A172 (cell line): Measurements from ENCODE around the gene MGAT4B. TPM values are rescaled to one million over a fixed set of nuclear protein-coding genes. Genes with fewer than 3 reads are reported as not detected.

Source experiments
- DNase-seq: peaks from one replicate; pipeline ENCODE4 v3.0.0-alpha.2; 2015; ENCODE audit warnings: low spot score
- total RNA-seq: library from RNA; depleted of rRNA; stranded (reverse); fragments of >200 nt; shearing (Covaris generic); gene quantifications from 2 replicates; pipeline ENCODE4 v1.2.3, GENCODE V29; 2014

Gene MGAT4B
- total RNA-seq, 1 experiment from 2014 or later: 377 TPM

GRCh38 chr5:179812135-179812825, 5.6 kb upstream of the MGAT4B start:
- DNase-seq: no peak

- DNase-seq: no peak
Measured at GRCh38 chr5:179805529-179806249, 977 bp downstream of the MGAT4B start.

GRCh38 chr5:179805070-179805528, 1.6 kb downstream of the MGAT4B start:
- no peak for DNase-seq

GRCh38 chr5:179804555-179804947, 2.1 kb downstream of the MGAT4B start:
- no peak for DNase-seq

- peak; percentile 61 for DNase-seq
Measured at GRCh38 chr5:179803651-179804554, 2.8 kb downstream of the MGAT4B start.

GRCh38 chr5:179802950-179803562, 3.6 kb downstream of the MGAT4B start:
- DNase-seq: no peak

GRCh38 chr5:179802207-179802883, 4.3 kb downstream of the MGAT4B start:
- DNase-seq: peak; percentile 62

GRCh38 chr5:179801304-179802206, 5.1 kb downstream of the MGAT4B start:
- no peak for DNase-seq

- DNase-seq: no peak
Measured at GRCh38 chr5:179800696-179801201, 5.9 kb downstream of the MGAT4B start.

GRCh38 chr5:179800071-179800695, 6.5 kb downstream of the MGAT4B start:
- DNase-seq: no peak

GRCh38 chr5:179799644-179799973, 7.1 kb downstream of the MGAT4B start:
- no peak for DNase-seq

GRCh38 chr5:179798771-179799643, 7.7 kb downstream of the MGAT4B start:
- no peak for DNase-seq

GRCh38 chr5:179798144-179798770, 8.4 kb downstream of the MGAT4B start:
- DNase-seq: no peak

GRCh38 chr5:179797741-179798140, 8.9 kb downstream of the MGAT4B start:
- no peak for DNase-seq

- DNase-seq: no peak
Measured at GRCh38 chr5:179796877-179797608, 9.6 kb downstream of the MGAT4B start.

GRCh38 chr5:179795863-179796833, 10.5 kb downstream of the MGAT4B start:
- peak; percentile 50 for DNase-seq
